HepG2 (cell line): Measurements from ENCODE around the gene ICAM3. TPM values are rescaled to one million over a fixed set of nuclear protein-coding genes. Genes with fewer than 3 reads are reported as not detected.

ENCODE experiments used
- ARID2 ChIP-seq: sonication (generic); formaldehyde crosslinking; IDR thresholded peaks from 2 replicates; pipeline ENCODE4 v1.8.1; 2022; ENCODE audit warnings: mild to moderate bottlenecking, missing genetic modification reagents, borderline replicate concordance
- CBX2 ChIP-seq, 2 experiments: fragments of 200-600 bp in 1 of 2; sonication (generic); formaldehyde crosslinking in 1 of 2; IDR thresholded peaks; 2 replicates each; pipeline versions ENCODE4 v1.7.0 to v1.8.1; 2018 to 2022; ENCODE audit warnings: low read depth in 2 of 2, low read length in 1 of 2, mild to moderate bottlenecking in 1 of 2, missing genetic modification reagents in 1 of 2
- EHMT2 ChIP-seq: fragments of 200-600 bp; sonication (generic); IDR thresholded peaks from 2 replicates; pipeline ENCODE4 v1.7.0; 2017; ENCODE audit warnings: antibody characterized with exemption, low read depth, low read length, borderline replicate concordance
- HMG20B ChIP-seq: conservative IDR thresholded peaks from 2 replicates; pipeline ENCODE4 v1.6.1; 2016; ENCODE audit warnings: missing genetic modification reagents, missing compliant biosample characterization
- NRL ChIP-seq: sonication (generic); formaldehyde crosslinking; IDR thresholded peaks from 2 replicates; pipeline ENCODE4 v1.5.0; 2020; ENCODE audit warnings: missing genetic modification reagents, mild to moderate bottlenecking, moderate library complexity, borderline replicate concordance
- PAF1 ChIP-seq: IDR thresholded peaks from 2 replicates; pipeline ENCODE4 v1.6.1; 2016; ENCODE audit warnings: missing genetic modification reagents, missing compliant biosample characterization
- PHF8 ChIP-seq: sonication (generic); formaldehyde crosslinking; IDR thresholded peaks from 2 replicates; pipeline ENCODE4 v1.5.0; 2020; ENCODE audit warnings: missing genetic modification reagents
- RARA ChIP-seq: IDR thresholded peaks from 2 replicates; pipeline ENCODE4 v1.6.1; 2016; ENCODE audit warnings: missing genetic modification reagents, missing compliant biosample characterization
- STAG1 ChIP-seq: sonication (generic); formaldehyde crosslinking; IDR thresholded peaks from 2 replicates; pipeline ENCODE4 v1.4.0; 2020; ENCODE audit warnings: missing genetic modification reagents
- TBX3 ChIP-seq: fragments of 450-650 bp; IDR thresholded peaks from 2 replicates; pipeline ENCODE4 v1.6.1; 2017; ENCODE audit warnings: antibody characterized with exemption, mild to moderate bottlenecking, inconsistent platforms, borderline replicate concordance
- TEAD2 ChIP-seq: sonication (generic); formaldehyde crosslinking; IDR thresholded peaks from 2 replicates; pipeline ENCODE4 v1.9.0; 2021; ENCODE audit warnings: missing genetic modification reagents
- XBP1 ChIP-seq: sonication (generic); formaldehyde crosslinking; IDR thresholded peaks from 2 replicates; pipeline ENCODE4 v1.5.0; 2020; ENCODE audit warnings: missing genetic modification reagents
- ZC3H13 ChIP-seq: sonication (generic); formaldehyde crosslinking; IDR thresholded peaks from 2 replicates; pipeline ENCODE4 v1.8.1; 2023; ENCODE audit warnings: mild to moderate bottlenecking, missing genetic modification reagents, moderate library complexity
- ZFYVE20 ChIP-seq: sonication (generic); formaldehyde crosslinking; IDR thresholded peaks from 2 replicates; pipeline ENCODE4 v1.8.0; 2023; ENCODE audit warnings: low read depth, mild to moderate bottlenecking, moderate library complexity, missing genetic modification reagents, borderline replicate concordance
- ZNF138 ChIP-seq: sonication (generic); formaldehyde crosslinking; IDR thresholded peaks from 2 replicates; pipeline ENCODE4 v1.5.0; 2020; ENCODE audit warnings: mild to moderate bottlenecking, low read depth, missing genetic modification reagents
- ZNF331 ChIP-seq: sonication (generic); formaldehyde crosslinking; IDR thresholded peaks from 2 replicates; pipeline ENCODE4 v1.4.0; 2020; ENCODE audit warnings: missing genetic modification reagents
- ZNF343 ChIP-seq: sonication (generic); formaldehyde crosslinking; IDR thresholded peaks from 2 replicates; pipeline ENCODE4 v1.4.0; 2020; ENCODE audit warnings: mild to moderate bottlenecking, missing genetic modification reagents
- ZNF468 ChIP-seq: sonication (generic); formaldehyde crosslinking; IDR thresholded peaks from 2 replicates; pipeline ENCODE4 v1.8.0; 2022; ENCODE audit warnings: mild to moderate bottlenecking, moderate library complexity, missing genetic modification reagents
- ZNF557 ChIP-seq: sonication (generic); formaldehyde crosslinking; IDR thresholded peaks from 2 replicates; pipeline ENCODE4 v1.4.0; 2020; ENCODE audit warnings: missing genetic modification reagents
- ZNF570 ChIP-seq: sonication (generic); formaldehyde crosslinking; IDR thresholded peaks from 2 replicates; pipeline ENCODE4 v1.4.0; 2020; ENCODE audit warnings: mild to moderate bottlenecking, missing genetic modification reagents, borderline replicate concordance
- ZNF572 ChIP-seq: sonication (generic); formaldehyde crosslinking; IDR thresholded peaks from 2 replicates; pipeline ENCODE4 v1.5.1; 2020; ENCODE audit warnings: mild to moderate bottlenecking, missing genetic modification reagents
- ZNF652 ChIP-seq: IDR thresholded peaks from 2 replicates; pipeline ENCODE4 v1.6.1; 2016; ENCODE audit warnings: low read depth, borderline replicate concordance
- ZSCAN29 ChIP-seq: sonication (generic); formaldehyde crosslinking; conservative IDR thresholded peaks from 2 replicates; pipeline ENCODE4 v1.4.0; 2020; ENCODE audit warnings: mild to moderate bottlenecking, missing genetic modification reagents
- polyA plus RNA-seq, 8 experiments: library from polyadenylated mRNA; depleted of rRNA in 3 of 8; stranded (reverse) in 7 of 8; unstranded in 1 of 8; fragments of >200 nt; fragmentation: Illumina TruSeq in 4 of 8; extraction: Trizol in 4 of 8; gene quantifications; 2 replicates each; pipeline versions ENCODE4 v1.2.1 to v1.2.3, GENCODE V29; 2011 to 2016; ENCODE audit warnings: low read depth in 4 of 8, missing spikeins in 1 of 8, mixed read lengths in 1 of 8; ENCODE audit not compliant: insufficient read depth in 1 of 8
- total RNA-seq, 5 experiments: library from RNA; depleted of rRNA; stranded (reverse); fragments of >200 nt; fragmentation: Illumina TruSeq; extraction: Trizol; gene quantifications; 2 replicates each; pipeline ENCODE4 v1.2.3, GENCODE V29; 2016; ENCODE audit warnings: low read depth in 1 of 5
- TF ChIP-seq, protein P1 (sequence below): sonication (generic); formaldehyde crosslinking; IDR thresholded peaks from 2 replicates; pipeline ENCODE4 v1.4.0; 2020; ENCODE audit warnings: mild to moderate bottlenecking, low read depth, missing genetic modification reagents
- TF ChIP-seq, protein P2 (sequence below): sonication (generic); formaldehyde crosslinking; IDR thresholded peaks from 2 replicates; pipeline ENCODE4 v1.9.0; 2022; ENCODE audit warnings: missing genetic modification reagents, mild to moderate bottlenecking, borderline replicate concordance
- TF ChIP-seq, protein P3 (sequence below): sonication (generic); formaldehyde crosslinking; IDR thresholded peaks from 2 replicates; pipeline ENCODE4 v1.4.0; 2020; ENCODE audit warnings: mild to moderate bottlenecking, missing genetic modification reagents
- TF ChIP-seq, protein P4 (sequence below): conservative IDR thresholded peaks from 2 replicates; pipeline ENCODE4 v1.6.1; 2018; ENCODE audit warnings: missing genetic modification reagents

The ICAM3 gene
- total and polyA plus RNA-seq, 2 of the 13 experiments (the other 11 are each of a cell fraction or from before 2014, with no cell fraction given) = 14.1 to 21.0 TPM

DNA sequence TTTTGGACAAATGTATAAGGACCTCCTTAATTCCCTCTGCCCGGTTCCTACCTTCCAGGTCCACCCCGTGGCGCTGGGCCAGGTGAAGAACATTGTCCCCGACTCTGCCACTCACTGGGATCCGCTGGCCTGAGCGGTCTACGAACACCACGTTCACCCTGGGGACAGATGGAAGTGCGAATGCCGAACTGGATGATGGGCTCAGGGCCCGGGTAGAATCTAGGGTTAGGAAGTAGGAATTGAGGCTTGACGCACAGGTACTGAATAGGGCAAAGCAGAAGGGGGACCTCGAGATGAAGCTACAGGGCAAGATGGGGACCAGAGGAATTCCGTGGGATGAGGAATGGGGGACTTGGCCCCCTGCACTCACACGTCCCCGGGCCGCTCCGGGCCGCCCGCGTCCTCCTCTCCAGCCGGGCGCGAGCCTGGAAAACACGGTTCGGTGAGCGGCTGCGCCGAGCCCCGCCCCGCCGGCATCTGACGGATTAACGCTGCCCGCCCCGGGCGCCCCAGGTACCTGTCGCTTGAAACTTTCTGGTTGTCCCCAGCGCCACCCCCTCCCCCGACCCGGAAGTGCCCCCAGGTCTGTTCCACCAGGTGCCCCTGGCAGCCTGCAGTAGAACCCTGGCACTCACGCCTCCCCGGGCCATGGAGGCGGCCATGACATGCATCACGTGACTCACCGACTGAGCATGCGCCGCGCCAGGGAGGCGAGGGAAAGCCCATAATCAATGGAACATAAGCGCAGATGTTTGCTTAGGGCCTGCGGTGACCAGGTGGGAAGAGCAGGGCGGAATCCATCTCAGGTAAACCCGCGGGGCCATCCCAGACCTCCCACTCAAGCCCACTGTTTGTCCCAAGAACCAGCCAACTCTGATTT lies 23.8 kb downstream of the ICAM3 start, which contains the start of gene FDX2 (continued):
- TF ChIP-seq STAG1 (CRISPR knock-in tag) (no peak), TEAD2 (CRISPR knock-in tag) (no peak), ZNF138 (CRISPR knock-in tag) (0 out of 2 replicates have a peak, but pooled peaks have one; percentile 21), ZFYVE20 (CRISPR knock-in tag) (no peak), ZNF570 (CRISPR knock-in tag) (no peak), HMG20B (0 out of 2 replicates have a peak, but pooled peaks have one; percentile 26), TBX3 (no peak), ZNF343 (CRISPR knock-in tag) (peak; percentile 60; the same call in 1 of the 2 replicates), PHF8 (CRISPR knock-in tag) (peak; percentile 77), ZSCAN29 (0 out of 2 replicates have a peak, but pooled peaks have one; percentile 63), EHMT2 (no peak), RARA (CRISPR knock-in tag) (0 out of 2 replicates have a peak, but pooled peaks have one; percentile 7), NRL (CRISPR knock-in tag) (peak; percentile 45; the same call in 1 of the 2 replicates), ZNF652 (CRISPR knock-in tag) (no peak), ZNF572 (CRISPR knock-in tag) (no peak; the same call in 1 of the 2 replicates), CBX2 (IDR thresholded peaks at IDR 0.05; ENCODE audit: low read depth, low read length) (no peak), CBX2 (CRISPR knock-in tag; IDR thresholded peaks at IDR 0.05; ENCODE audit: low read depth) (no peak), PAF1 (peak; percentile 83), ZC3H13 (CRISPR knock-in tag) (peak; percentile 85), XBP1 (CRISPR knock-in tag) (no peak), ZNF331 (CRISPR knock-in tag) (peak; percentile 23; the same call in 1 of the 2 replicates), ZNF468 (CRISPR knock-in tag) (no peak), ARID2 (no peak), ZNF557 (CRISPR knock-in tag) (no peak)
- TF ChIP-seq, protein P1, sequence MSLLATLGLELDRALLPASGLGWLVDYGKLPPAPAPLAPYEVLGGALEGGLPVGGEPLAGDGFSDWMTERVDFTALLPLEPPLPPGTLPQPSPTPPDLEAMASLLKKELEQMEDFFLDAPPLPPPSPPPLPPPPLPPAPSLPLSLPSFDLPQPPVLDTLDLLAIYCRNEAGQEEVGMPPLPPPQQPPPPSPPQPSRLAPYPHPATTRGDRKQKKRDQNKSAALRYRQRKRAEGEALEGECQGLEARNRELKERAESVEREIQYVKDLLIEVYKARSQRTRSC (CRISPR knock-in tag) = no peak
- TF ChIP-seq, protein P2, sequence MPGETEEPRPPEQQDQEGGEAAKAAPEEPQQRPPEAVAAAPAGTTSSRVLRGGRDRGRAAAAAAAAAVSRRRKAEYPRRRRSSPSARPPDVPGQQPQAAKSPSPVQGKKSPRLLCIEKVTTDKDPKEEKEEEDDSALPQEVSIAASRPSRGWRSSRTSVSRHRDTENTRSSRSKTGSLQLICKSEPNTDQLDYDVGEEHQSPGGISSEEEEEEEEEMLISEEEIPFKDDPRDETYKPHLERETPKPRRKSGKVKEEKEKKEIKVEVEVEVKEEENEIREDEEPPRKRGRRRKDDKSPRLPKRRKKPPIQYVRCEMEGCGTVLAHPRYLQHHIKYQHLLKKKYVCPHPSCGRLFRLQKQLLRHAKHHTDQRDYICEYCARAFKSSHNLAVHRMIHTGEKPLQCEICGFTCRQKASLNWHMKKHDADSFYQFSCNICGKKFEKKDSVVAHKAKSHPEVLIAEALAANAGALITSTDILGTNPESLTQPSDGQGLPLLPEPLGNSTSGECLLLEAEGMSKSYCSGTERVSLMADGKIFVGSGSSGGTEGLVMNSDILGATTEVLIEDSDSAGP (CRISPR knock-in tag) = peak; percentile 66
- TF ChIP-seq, protein P3, sequence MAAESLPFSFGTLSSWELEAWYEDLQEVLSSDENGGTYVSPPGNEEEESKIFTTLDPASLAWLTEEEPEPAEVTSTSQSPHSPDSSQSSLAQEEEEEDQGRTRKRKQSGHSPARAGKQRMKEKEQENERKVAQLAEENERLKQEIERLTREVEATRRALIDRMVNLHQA = no peak
- TF ChIP-seq, protein P4, sequence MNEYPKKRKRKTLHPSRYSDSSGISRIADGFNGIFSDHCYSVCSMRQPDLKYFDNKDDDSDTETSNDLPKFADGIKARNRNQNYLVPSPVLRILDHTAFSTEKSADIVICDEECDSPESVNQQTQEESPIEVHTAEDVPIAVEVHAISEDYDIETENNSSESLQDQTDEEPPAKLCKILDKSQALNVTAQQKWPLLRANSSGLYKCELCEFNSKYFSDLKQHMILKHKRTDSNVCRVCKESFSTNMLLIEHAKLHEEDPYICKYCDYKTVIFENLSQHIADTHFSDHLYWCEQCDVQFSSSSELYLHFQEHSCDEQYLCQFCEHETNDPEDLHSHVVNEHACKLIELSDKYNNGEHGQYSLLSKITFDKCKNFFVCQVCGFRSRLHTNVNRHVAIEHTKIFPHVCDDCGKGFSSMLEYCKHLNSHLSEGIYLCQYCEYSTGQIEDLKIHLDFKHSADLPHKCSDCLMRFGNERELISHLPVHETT (CRISPR knock-in tag) = no peak
